Left lobe of liver (tissue), 2 donors: Measurements from ENCODE around the gene PEX6. TPM values are rescaled to one million over a fixed set of nuclear protein-coding genes. Genes with fewer than 3 reads are reported as not detected.
"Not testable (repeated sequence)": the region's sequence is repeated elsewhere in the genome, so short reads cannot be mapped to it uniquely, and the experiment has no call there.

Experiments used
- ATAC-seq: fragments of 200-7000 bp; cut with Tn5 transposase; one replicate; pipeline ENCODE4 v1.9.1; 2020; ENCODE audit warnings: mild to moderate bottlenecking, moderate library complexity
- DNase-seq: peaks from one replicate; pipeline ENCODE4 v3.0.0-alpha.2; 2020; ENCODE audit warnings: low spot score
- total RNA-seq: library from RNA; stranded (reverse); gene quantifications from one replicate; pipeline ENCODE4 v1.2.1, GENCODE V29; 2021
- donor health status: DM: no; HTN: no; CAD: no; lungs with moderate emphysema.
- donor health status: DM: no; HTN: yes; CAD: no.

Gene PEX6
- total RNA-seq, 1 donor from 2014 or later: 25.4 TPM

GRCh38 chr6:43005844-43006243, 26.9 kb upstream of the PEX6 start:
- no peak for ATAC-seq
- no peak for DNase-seq

DNA sequence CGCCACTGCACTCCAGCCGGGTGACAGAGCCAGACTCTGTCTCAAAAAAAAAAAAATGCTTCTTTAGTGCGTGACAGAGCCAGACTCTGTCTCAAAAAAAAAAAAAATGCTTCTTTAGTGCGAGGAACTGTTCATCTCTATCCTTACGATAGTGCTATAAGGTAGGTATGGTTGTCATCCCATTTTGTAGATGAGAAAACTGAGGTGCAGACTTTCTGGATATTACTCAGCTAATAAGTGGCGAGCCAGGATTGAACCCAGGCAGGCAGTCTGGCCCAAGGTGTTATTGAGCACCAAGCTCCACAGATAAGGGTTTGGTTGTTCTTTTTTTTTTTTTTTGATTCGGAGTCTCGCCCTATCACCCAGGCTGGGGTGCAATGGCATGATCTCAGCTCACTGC, 22.9 kb upstream of the PEX6 start:
- DNase-seq: no peak
- ATAC-seq: no peak

DNA sequence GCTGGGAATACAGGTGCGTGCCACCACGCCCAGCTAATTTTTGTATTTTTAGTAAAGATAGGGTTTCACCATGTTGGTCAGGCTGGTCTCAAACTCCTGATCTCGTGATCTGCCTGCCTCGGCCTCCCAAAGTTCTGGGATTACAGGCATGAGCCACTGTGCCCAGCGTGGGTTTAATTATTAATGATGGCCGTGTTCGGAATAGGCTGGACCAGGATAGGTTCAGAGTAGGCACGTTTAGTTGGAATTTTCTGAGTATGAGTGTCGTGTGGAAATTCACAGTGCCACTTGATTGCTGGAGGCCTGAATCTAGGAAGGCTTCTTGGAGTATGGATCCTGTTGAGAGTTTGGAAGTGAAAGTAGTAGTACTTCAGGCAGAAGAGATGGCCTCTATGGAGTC, 19.2 kb upstream of the PEX6 start:
- peak; percentile 73 for ATAC-seq
- DNase-seq: not testable (repeated sequence)

- DNase-seq: no peak
Observed at GRCh38 chr6:42996513-42996912, 17.5 kb upstream of the PEX6 start.

GRCh38 chr6:42993445-42993844, 14.5 kb upstream of the PEX6 start:
- no peak for DNase-seq
- ATAC-seq: no peak

More at GRCh38 chr6:42996513-42996912, 17.5 kb upstream of the PEX6 start:
- peak; percentile 68 for ATAC-seq

- no peak for ATAC-seq
- no peak for DNase-seq
Observed at GRCh38 chr6:42989923-42990322, 10.9 kb upstream of the PEX6 start.

GRCh38 chr6:42988486-42989020, 9.6 kb upstream of the PEX6 start:
- no peak for ATAC-seq
- DNase-seq: no peak

GRCh38 chr6:42987533-42988451, 8.8 kb upstream of the PEX6 start:
- ATAC-seq (no peak), DNase-seq (no peak)

GRCh38 chr6:42984924-42985475, 6.0 kb upstream of the PEX6 start:
- DNase-seq (no peak), ATAC-seq (no peak)

DNA sequence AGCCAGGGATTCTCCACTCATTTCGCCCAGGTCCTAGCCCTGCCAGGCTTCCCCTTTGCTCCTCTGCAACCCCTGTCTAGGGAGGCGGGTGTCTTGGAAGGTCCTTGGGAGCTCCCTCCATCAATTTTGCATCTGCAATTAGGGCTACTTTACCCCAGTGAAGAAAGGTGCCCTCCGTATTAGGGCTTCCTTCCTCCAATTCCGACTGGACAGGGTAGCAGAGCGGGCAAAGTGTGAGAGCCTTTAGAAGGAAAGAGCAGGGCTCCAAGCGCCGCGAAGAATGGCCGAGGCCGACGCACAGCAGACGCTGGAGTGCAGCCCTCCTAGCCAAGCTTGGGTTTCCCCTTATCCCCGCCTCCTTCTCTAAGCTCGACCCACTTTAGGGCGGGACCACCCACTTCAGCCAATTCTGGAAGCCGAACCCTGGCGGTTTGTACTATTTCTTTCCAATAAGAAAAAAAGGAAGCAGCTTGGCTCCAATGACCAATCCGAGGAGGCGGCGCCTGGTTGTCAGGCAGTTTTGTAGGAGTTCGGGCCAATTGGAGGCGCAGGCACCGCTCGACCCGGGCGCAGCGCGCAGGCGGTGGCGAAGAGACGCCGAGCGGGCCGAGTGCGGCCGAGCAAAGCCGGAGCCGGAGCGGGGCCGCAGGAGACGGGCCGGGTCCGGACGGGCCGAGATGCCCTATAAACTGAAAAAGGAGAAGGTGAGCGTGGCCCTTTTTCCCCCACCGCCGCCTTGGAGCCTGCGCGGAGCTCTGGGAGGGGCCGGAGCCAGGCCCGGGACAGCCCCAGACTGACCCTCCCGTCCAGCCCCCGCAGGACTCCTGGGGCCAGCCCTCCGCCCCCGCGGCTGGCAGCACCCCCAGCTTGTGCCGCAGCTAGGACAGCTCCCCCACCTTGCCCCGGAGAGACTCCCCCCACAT, 5.3 kb upstream of the PEX6 start, which contains the start of gene PPP2R5D:
Gene PPP2R5D (plus strand): TSS at position 570 of the 923 bp plus-strand sequence. CDS start 108 bp downstream, at position 678.
- ATAC-seq (peak; percentile 93), DNase-seq (peak; percentile 98)

DNA sequence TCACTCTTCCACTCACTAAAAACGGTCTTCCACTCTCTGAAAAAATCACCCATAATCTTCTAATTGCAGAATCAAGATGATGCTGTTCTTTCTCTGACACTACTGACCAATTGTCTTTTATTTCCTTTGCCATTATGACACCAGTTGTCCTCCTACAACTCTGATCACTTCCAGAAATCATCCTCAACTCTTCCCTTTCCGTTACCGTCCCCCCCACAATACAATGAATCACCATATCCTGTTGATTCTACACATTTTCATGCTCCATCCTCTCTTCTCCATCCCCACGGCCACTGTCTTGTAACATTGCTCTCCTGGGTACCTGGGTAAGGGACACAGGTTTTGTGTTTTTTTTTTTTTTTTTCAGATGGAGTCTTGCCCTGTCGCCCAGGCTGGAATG, 2.9 kb upstream of the PEX6 start:
- no peak for DNase-seq

GRCh38 chr6:42979523-42980177, 669 bp upstream of the PEX6 start:
- ATAC-seq (peak; percentile 12), DNase-seq (no peak)

More for the DNA sequence above, 2.9 kb upstream of the PEX6 start:
- no peak for ATAC-seq

DNA sequence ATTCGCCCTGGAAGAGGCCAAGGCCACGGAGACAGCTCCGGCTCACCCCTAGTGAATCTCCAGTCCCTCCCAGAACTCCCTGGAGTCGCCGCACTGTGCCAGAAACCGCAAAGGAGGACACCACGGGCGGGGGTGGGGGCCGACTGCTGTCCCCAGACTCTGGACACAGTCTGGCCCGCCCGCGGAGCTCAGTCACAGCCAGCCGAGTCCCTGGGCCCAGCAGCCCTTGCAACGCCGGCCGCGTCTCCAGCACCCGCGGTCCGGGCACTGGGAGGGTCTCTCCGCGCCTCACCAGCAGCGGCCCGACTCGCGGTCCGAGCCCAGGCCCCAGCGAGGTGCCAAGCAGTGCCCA, 518 bp downstream of the PEX6 start:
- DNase-seq (no peak), ATAC-seq (peak; percentile 58)

DNA sequence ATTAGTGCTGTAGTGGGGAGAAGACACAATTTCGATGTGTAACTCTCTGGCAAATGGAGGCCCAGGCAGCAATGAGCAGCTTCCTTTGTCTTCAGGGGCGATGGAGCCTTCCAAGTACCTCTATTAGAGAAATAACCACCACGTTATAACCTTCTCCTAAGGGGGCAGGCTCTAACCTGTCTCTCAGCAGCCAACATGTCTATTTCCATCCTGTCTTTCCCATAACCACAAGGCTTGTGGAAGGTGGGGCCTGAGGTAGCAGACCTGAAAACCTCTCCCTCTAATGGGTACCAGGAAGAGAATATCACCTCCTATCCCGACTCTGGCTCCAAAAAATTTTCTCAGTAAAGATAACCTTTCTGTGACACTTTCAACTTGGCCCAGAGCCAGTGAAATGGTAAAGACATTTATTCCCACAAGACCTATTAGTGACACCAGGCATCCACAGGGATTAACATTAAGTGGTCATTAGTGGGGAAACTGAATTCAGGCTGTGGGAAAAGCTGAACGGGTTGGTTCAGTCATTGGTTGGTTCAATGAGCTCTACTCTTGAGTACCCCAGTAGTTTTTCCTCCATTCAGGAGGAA, 4.0 kb downstream of the PEX6 start:
- no peak for ATAC-seq
- DNase-seq: no peak

DNA sequence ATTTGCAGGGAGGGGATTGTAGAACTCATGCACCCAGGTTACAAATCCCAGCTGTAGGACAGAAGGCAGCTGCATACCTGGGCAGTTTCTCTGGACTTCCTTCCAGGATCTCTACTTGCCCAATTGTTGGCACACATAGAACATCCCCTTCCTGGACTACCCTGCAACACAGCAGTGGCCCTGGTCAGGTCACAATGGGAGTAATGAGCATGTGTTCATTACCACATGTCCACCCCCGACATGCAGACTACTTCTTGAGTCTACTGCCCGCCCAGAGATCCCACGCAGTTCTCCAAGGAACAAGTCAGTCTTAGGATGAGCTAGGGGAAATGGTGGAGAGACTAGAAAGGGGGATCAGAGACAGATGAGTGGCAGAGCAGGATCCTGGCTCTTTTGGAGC, 5.1 kb downstream of the PEX6 start:
- no peak for ATAC-seq
- no peak for DNase-seq

DNA sequence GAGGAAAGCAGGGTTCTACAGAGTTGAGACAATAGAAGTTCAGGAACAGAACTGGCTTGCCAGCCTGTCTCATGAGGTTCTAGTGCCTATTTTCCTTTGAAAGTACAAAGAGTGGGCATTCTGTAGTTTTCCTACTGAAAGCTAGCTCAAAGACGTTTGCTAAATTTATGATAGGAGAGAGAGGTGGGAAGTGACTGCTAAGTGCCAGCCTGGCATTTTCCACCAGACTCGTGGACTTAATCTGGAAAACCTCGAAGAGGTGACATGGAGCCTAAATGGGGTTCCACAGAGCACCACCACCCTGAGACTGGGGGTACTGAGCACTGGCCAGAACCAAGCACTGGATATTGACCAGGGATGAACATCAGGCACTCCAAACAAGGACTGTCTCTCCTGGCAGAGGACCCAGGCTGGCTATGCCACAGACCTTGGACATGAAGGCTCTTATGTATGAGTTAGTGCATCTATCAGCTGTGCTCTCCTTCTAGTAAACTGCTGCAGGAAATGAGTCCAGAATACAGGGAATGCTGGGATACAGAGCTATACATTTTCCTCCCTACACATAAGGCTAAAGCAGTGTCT, 7.1 kb downstream of the PEX6 start:
- DNase-seq (no peak), ATAC-seq (no peak)

- DNase-seq (no peak), ATAC-seq (no peak)
Observed at GRCh38 chr6:42970871-42971612, 7.9 kb downstream of the PEX6 start.

DNA sequence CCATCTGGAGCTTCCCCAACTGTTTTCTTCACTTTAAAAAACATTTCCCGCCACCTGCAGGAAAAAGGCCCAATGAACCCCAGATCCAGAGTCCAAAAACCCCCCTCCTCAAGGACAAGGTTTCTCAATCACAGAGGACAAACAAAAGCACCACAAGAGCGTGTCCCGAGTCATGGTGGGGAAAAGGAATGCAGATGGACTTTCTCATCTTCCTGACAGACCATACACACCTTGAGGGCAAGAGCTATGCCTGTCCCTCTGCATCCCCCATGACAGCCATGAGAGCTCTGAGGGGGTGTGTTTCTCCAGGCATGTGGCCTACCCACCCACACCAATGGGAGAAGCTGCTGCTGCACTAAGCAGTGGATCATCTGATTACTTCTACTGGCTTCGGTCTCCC, 9.0 kb downstream of the PEX6 start:
- ATAC-seq (peak; percentile 1), DNase-seq (no peak)

- DNase-seq: no peak
Observed at GRCh38 chr6:42969431-42969830, 9.6 kb downstream of the PEX6 start.

More at GRCh38 chr6:42969431-42969830, 9.6 kb downstream of the PEX6 start:
- ATAC-seq: peak; percentile 25
